Measurements from ENCODE around the gene B3GAT1.

Gene B3GAT1

DNA sequence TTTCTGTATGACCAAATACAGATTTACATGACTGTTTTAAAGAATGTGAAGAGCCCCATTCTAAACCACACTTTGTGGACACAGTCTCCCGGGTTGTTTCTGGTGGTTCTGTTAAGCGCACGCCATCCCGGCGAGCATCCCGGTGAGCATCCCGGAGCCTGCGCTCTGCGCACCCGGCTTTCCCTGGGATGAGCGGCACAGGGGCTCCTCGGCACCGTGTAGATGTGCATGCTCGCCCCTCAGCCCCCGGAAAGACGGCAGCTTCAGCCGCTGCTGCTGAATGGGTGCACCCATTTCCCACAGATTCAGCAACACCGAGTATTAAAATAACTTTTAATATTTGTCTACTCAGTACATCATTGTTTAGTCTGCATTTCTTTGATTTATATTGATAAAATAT lies 44.3 kb downstream of the B3GAT1 start:
- Histone ChIP-seq H3K36me3 (replicated peaks) (no peaks in the 10 kb centered on the region), H3K27me3 (replicated peaks) (no peaks in the 10 kb centered on the region), H3K27ac (no peak overlapping the region), H3K4me3 (ENCODE audit: low read depth, low read length) (no peak overlapping the region)
- DNase-seq = no peak
- in situ Hi-C loops (cut with HindIII; ENCODE audit: low pct_ligation_motif_present, low sequenced_read_pairs) = no loop called here
- TF ChIP-seq, protein P1, sequence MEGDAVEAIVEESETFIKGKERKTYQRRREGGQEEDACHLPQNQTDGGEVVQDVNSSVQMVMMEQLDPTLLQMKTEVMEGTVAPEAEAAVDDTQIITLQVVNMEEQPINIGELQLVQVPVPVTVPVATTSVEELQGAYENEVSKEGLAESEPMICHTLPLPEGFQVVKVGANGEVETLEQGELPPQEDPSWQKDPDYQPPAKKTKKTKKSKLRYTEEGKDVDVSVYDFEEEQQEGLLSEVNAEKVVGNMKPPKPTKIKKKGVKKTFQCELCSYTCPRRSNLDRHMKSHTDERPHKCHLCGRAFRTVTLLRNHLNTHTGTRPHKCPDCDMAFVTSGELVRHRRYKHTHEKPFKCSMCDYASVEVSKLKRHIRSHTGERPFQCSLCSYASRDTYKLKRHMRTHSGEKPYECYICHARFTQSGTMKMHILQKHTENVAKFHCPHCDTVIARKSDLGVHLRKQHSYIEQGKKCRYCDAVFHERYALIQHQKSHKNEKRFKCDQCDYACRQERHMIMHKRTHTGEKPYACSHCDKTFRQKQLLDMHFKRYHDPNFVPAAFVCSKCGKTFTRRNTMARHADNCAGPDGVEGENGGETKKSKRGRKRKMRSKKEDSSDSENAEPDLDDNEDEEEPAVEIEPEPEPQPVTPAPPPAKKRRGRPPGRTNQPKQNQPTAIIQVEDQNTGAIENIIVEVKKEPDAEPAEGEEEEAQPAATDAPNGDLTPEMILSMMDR (IDR thresholded peaks at IDR 0.05; ENCODE audit: low read depth, low read length, missing control alignments) = no peak

DNA sequence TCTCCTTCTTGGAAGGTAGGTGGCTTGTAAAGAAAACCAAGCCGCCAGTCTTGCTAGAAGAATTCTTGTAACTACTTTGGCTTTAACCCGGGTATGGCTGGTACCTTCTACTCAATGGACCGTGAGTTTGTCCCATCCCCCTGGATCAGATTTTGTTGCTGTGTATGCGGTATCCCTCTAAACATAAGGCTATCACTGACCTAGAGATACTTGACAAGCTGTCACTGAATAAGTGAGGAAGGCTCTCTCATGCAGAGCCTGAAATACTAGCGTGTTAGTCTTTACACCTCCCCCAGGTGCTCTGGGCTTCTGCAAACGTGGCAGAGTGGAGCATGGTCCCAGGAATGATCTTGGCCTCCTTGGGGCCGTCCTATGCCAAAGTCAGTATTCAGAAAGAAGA lies 45.8 kb downstream of the B3GAT1 start:
- Histone ChIP-seq H3K36me3 (replicated peaks) (no peaks in the 10 kb centered on the region), H3K4me3 (ENCODE audit: low read depth, low read length) (no peak overlapping the region), H3K27me3 (replicated peaks) (no peaks in the 10 kb centered on the region), H3K27ac (no peak overlapping the region)
- TF ChIP-seq, protein P1 (IDR thresholded peaks at IDR 0.05; ENCODE audit: low read depth, low read length, missing control alignments) = no peak
- in situ Hi-C loops (cut with HindIII; ENCODE audit: low pct_ligation_motif_present, low sequenced_read_pairs) = no loop called here
- no peak for DNase-seq

DNA sequence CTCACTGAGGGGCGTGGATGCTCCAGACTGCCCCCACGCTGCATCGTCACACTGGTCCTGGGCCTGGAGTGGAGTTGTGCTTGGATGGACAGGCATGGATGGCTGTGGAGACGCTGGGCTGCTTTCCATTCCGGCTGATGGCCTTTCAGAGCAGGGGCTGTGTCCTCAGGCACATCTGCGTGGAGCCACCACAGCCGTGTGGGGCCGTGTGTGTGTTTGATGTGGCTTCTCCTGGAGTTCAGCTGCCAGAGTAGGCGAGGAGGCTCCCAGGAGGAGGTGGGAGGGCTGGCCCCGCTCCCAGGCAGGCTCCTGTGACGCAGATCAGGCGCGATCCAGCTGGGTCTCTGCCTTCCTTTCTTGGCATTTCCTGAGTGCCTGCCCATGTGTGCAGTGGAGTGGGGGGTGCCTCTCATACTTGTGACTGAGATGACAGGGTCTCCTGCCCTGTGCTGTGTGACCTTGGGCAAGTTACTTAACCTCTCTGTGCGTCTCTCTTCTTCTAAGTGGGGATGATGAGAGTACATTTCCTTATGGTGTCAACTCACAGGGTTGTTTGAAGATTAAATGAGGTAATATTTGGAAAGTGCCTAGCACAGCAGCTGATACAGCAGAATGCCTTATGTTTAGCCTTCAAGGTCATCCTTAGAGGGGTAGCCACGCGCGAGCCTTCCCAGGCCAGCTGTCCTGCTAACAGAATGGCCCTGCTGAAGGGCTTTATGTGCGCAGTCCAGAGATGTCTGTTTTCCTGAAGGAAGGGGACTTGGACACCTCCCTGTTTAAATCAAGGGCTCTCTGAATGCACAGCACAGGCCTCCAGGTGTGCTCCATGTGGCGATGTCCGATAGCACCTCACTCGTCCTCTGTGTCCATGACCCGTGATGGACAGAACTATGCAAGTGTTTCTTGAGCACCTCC lies 46.8 kb downstream of the B3GAT1 start:
- in situ Hi-C loops (cut with HindIII; ENCODE audit: low pct_ligation_motif_present, low sequenced_read_pairs) = no loop called here
- no peak for DNase-seq
- H3K36me3 ChIP-seq (replicated peaks) = no peaks in the 10 kb centered on the region
- no peak overlapping the region for H3K4me3 ChIP-seq (ENCODE audit: low read depth, low read length)
- H3K27me3 ChIP-seq (replicated peaks) = no peaks in the 10 kb centered on the region
- H3K27ac ChIP-seq = no peak overlapping the region
- TF ChIP-seq, protein P1 (IDR thresholded peaks at IDR 0.05; ENCODE audit: low read depth, low read length, missing control alignments) = no peak

DNA sequence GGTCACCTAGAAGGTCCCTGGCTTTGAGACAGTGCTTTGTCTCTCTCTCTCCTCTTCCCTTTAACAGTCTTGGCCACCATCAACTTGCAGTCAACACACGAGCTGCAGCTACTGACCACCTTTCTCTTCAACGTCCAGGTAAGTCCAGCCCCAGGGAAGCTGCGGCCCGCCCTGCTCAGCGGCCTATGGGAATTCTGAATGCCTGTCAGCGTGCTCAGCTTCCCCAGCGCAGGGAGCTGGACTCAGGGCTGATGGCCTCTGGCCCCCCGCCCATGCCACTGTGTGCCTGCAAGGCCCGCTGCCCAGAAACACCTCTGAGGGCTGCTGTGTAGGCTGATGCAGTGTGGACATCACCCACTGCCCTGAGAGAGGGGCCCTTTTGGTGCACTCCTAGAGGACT lies 47.8 kb downstream of the B3GAT1 start:
- no peak for DNase-seq
- in situ Hi-C loops (cut with HindIII; ENCODE audit: low pct_ligation_motif_present, low sequenced_read_pairs) = no loop called here
- TF ChIP-seq, protein P1 (IDR thresholded peaks at IDR 0.05; ENCODE audit: low read depth, low read length, missing control alignments) = no peak
- H3K36me3 ChIP-seq (replicated peaks) = no peaks in the 10 kb centered on the region
- H3K27ac ChIP-seq = no peak overlapping the region
- no peaks in the 10 kb centered on the region for H3K27me3 ChIP-seq (replicated peaks)
- H3K4me3 ChIP-seq (ENCODE audit: low read depth, low read length) = no peak overlapping the region

DNA sequence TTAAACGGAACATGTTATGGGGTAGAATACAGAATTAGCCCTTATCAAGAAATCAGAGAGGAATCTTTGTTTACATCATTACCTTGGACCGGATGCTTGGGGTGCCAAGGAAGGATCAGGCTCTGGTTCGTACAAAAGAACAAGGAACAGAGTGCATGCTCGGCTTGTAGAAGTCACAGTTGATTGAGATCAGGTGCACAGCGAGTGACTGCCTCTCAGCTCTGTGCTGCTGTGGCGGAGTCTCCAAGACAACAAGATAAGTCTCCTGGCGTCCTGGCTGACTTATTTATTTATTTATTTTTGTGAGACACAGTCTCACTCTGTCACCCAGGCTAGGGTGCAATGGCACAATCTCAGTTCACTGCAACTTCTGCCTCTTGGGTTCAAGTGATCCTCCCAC lies 48.5 kb downstream of the B3GAT1 start:
- no peak for DNase-seq
- H3K27me3 ChIP-seq (replicated peaks) = no peaks in the 10 kb centered on the region
- in situ Hi-C loops (cut with HindIII; ENCODE audit: low pct_ligation_motif_present, low sequenced_read_pairs) = no loop called here
- no peak overlapping the region for H3K27ac ChIP-seq
- no peaks in the 10 kb centered on the region for H3K36me3 ChIP-seq (replicated peaks)
- TF ChIP-seq, protein P1 (IDR thresholded peaks at IDR 0.05; ENCODE audit: low read depth, low read length, missing control alignments) = no peak
- H3K4me3 ChIP-seq (ENCODE audit: low read depth, low read length) = no peak overlapping the region
